Astrocyte of the cerebellum (primary cell): ENCODE data around the gene SLC35F4.

Experiments used
- DNase-seq: peaks from one replicate; pipeline ENCODE4 v3.0.0-alpha.2; 2011; ENCODE audit warnings: low read depth
- H3K4me3 ChIP-seq: 2 replicates; pipeline ENCODE4 v1.5.1; 2011; ENCODE audit warnings: mild to moderate bottlenecking, low read depth, low read length, moderate library complexity
- CTCF ChIP-seq: IDR thresholded peaks from 2 replicates; pipeline ENCODE4 v1.5.1; 2012; ENCODE audit warnings: low read length, low read depth, moderate library complexity, mild to moderate bottlenecking; ENCODE audit errors: missing control alignments
- in situ Hi-C: cut with HindIII; loops from 2 replicates; pipeline ENCODE4 v1.10.0; 2017; ENCODE audit warnings: low sequenced_read_pairs

SLC35F4 gene

GRCh38 chr14:57568554-57568953, 297.3 kb downstream of the SLC35F4 start:
- no peak for DNase-seq
- in situ Hi-C loops = no loop called here
- no peak for TF ChIP-seq CTCF
- H3K4me3 ChIP-seq = no peak overlapping the region

GRCh38 chr14:57567220-57567619, 298.7 kb downstream of the SLC35F4 start:
- no peak overlapping the region for H3K4me3 ChIP-seq
- no peak for TF ChIP-seq CTCF
- no peak for DNase-seq
- in situ Hi-C loops = no loop called here

GRCh38 chr14:57560681-57561080, 305.2 kb downstream of the SLC35F4 start:
- DNase-seq = no peak
- in situ Hi-C loops = no loop called here
- TF ChIP-seq CTCF = no peak
- no peak overlapping the region for H3K4me3 ChIP-seq

GRCh38 chr14:57559576-57559975, 306.3 kb downstream of the SLC35F4 start:
- in situ Hi-C loops = no loop called here

GRCh38 chr14:57549765-57550420, 316.0 kb downstream of the SLC35F4 start:
- in situ Hi-C loops = no loop called here
- H3K4me3 ChIP-seq = no peak overlapping the region
- DNase-seq = no peak
- TF ChIP-seq CTCF = no peak

More at GRCh38 chr14:57559576-57559975, 306.3 kb downstream of the SLC35F4 start:
- DNase-seq = no peak
- H3K4me3 ChIP-seq = no peak overlapping the region
- no peak for TF ChIP-seq CTCF

- no peak for DNase-seq
- no peak overlapping the region for H3K4me3 ChIP-seq
- in situ Hi-C loops = no loop called here
- no peak for TF ChIP-seq CTCF
Observed at GRCh38 chr14:57549016-57549564, 316.8 kb downstream of the SLC35F4 start.
